HG03135 (cell line): ENCODE results near the gene DOCK11.

Experiments used
- ATAC-seq: cut with Tn5 transposase; IDR thresholded peaks from one replicate; pipeline ENCODE4 v1.9.1; 2021; ENCODE audit warnings: mild to moderate bottlenecking, moderate library complexity; ENCODE audit not compliant: unreplicated experiment

Gene DOCK11

GRCh38 chrX:118626346-118626745, 130.7 kb downstream of the DOCK11 start:
- ATAC-seq: no peak

- ATAC-seq: no peak
Measured at GRCh38 chrX:118627084-118627758, 131.6 kb downstream of the DOCK11 start.

GRCh38 chrX:118630848-118631247, 135.2 kb downstream of the DOCK11 start:
- ATAC-seq: no peak

- no peak for ATAC-seq
Measured at GRCh38 chrX:118631586-118631985, 136.0 kb downstream of the DOCK11 start.

- no peak for ATAC-seq
Measured at GRCh38 chrX:118632862-118633261, 137.2 kb downstream of the DOCK11 start.

GRCh38 chrX:118633530-118633929, 137.9 kb downstream of the DOCK11 start:
- no peak for ATAC-seq

- no peak for ATAC-seq
Measured at GRCh38 chrX:118634336-118634735, 138.7 kb downstream of the DOCK11 start.

- no peak for ATAC-seq
Measured at GRCh38 chrX:118637997-118638396, 142.4 kb downstream of the DOCK11 start.

- ATAC-seq: no peak
Measured at GRCh38 chrX:118644378-118644777, 148.8 kb downstream of the DOCK11 start.

GRCh38 chrX:118652717-118653116, 157.1 kb downstream of the DOCK11 start:
- no peak for ATAC-seq

GRCh38 chrX:118654331-118654730, 158.7 kb downstream of the DOCK11 start:
- no peak for ATAC-seq

GRCh38 chrX:118655561-118656246, 160.1 kb downstream of the DOCK11 start:
- no peak for ATAC-seq

GRCh38 chrX:118657413-118657812, 161.8 kb downstream of the DOCK11 start:
- no peak for ATAC-seq

- ATAC-seq: no peak
Measured at GRCh38 chrX:118660085-118660484, 164.5 kb downstream of the DOCK11 start.

GRCh38 chrX:118665204-118665603, 169.6 kb downstream of the DOCK11 start:
- ATAC-seq: no peak

- ATAC-seq: no peak
Measured at GRCh38 chrX:118666521-118666920, 170.9 kb downstream of the DOCK11 start.

- no peak for ATAC-seq
Measured at GRCh38 chrX:118669435-118669834, 173.8 kb downstream of the DOCK11 start.

GRCh38 chrX:118675326-118675965, 179.8 kb downstream of the DOCK11 start:
- no peak for ATAC-seq

GRCh38 chrX:118675966-118676349, 180.3 kb downstream of the DOCK11 start:
- ATAC-seq: no peak

GRCh38 chrX:118677318-118677717, 181.7 kb downstream of the DOCK11 start:
- ATAC-seq: no peak

GRCh38 chrX:118679290-118679689, 183.7 kb downstream of the DOCK11 start:
- ATAC-seq: no peak
